ENCODE data around the gene ANKRD11.

DNA sequence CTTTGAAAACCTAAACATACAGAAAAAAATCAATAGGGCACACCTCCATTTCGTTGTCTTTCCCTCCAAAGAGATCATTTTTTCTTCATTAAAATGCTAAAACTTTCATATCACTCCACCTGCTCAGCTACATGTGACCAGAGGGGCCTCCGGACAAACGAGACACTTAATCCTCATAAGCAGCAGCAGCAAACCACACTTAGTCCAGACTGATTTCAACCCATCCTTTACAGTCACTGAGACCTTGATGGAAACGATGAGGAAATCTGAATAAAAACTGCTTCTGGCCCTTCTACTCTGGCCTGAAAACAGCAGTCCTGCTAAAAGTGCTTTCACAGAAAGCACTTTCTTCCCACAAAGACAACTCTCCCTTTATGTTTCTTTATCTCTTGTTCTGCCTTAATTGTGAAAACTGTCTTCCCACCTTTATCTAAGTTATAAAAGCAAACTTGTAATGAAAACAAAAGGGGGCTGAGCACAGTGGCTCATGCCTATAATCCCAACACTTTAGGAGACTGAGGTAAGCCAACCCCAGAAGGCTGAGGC is 4.6 kb downstream of the ANKRD11 start:
- TF ChIP-seq, protein P1, sequence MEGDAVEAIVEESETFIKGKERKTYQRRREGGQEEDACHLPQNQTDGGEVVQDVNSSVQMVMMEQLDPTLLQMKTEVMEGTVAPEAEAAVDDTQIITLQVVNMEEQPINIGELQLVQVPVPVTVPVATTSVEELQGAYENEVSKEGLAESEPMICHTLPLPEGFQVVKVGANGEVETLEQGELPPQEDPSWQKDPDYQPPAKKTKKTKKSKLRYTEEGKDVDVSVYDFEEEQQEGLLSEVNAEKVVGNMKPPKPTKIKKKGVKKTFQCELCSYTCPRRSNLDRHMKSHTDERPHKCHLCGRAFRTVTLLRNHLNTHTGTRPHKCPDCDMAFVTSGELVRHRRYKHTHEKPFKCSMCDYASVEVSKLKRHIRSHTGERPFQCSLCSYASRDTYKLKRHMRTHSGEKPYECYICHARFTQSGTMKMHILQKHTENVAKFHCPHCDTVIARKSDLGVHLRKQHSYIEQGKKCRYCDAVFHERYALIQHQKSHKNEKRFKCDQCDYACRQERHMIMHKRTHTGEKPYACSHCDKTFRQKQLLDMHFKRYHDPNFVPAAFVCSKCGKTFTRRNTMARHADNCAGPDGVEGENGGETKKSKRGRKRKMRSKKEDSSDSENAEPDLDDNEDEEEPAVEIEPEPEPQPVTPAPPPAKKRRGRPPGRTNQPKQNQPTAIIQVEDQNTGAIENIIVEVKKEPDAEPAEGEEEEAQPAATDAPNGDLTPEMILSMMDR (optimal IDR thresholded peaks at IDR 0.05 in 1 of 3, IDR thresholded peaks at IDR 0.05 in 1 of 3, conservative IDR thresholded peaks at IDR 0.05 in 1 of 3; ENCODE audit: extremely low read depth in 1 of 3, insufficient read depth in 2 of 3, low read length in 3 of 3): no peak
- TF ChIP-seq EZH2 (IDR thresholded peaks at IDR 0.05; ENCODE audit: low read length): no peak
